OCI-LY1 (cell line): Measurements from ENCODE around the gene MAN1C1.

Source experiments
- H2AFZ ChIP-seq: fragments of 200-600 bp; sonication (generic), shearing (Covaris generic); 2 replicates; pipeline ENCODE4 v1.6.0; 2014; ENCODE audit warnings: antibody characterized with exemption, mild to moderate bottlenecking, low read length
- H3F3A ChIP-seq: fragments of 200-600 bp; sonication (generic), shearing (Covaris generic); 2 replicates; pipeline ENCODE4 v1.6.0; 2014; ENCODE audit warnings: mild to moderate bottlenecking, antibody characterized with exemption, low read length, moderate library complexity; ENCODE audit not compliant: insufficient read depth
- H3K27ac ChIP-seq: fragments of 200-600 bp; sonication (generic); 2 replicates; pipeline ENCODE4 v1.5.1; 2014; ENCODE audit warnings: low read length, mixed run types, mild to moderate bottlenecking, low read depth; ENCODE audit not compliant: poor library complexity, severe bottlenecking
- H3K27me3 ChIP-seq: fragments of 200-600 bp; sonication (generic); 2 replicates; pipeline ENCODE4 v1.6.0; 2014; ENCODE audit warnings: antibody characterized with exemption, mild to moderate bottlenecking, low read length, moderate library complexity; ENCODE audit not compliant: insufficient read depth
- H3K36me3 ChIP-seq: fragments of 200-600 bp; sonication (generic); 2 replicates; pipeline ENCODE4 v1.6.1; 2014; ENCODE audit warnings: mild to moderate bottlenecking, antibody characterized with exemption, low read length, moderate library complexity, mixed read lengths; ENCODE audit not compliant: insufficient read depth
- H3K4me1 ChIP-seq: fragments of 200-600 bp; sonication (generic); 2 replicates; pipeline ENCODE4 v1.5.1; 2014; ENCODE audit warnings: mild to moderate bottlenecking, low read length, moderate library complexity; ENCODE audit not compliant: insufficient read depth, severe bottlenecking
- H3K4me2 ChIP-seq: fragments of 200-600 bp; sonication (generic), shearing (Covaris generic); 2 replicates; pipeline ENCODE4 v1.6.1; 2014; ENCODE audit warnings: low read length
- H3K4me3 ChIP-seq: fragments of 200-600 bp; sonication (generic); 2 replicates; pipeline ENCODE4 v1.5.1; 2014; ENCODE audit warnings: low read length, low read depth, mild to moderate bottlenecking, mixed read lengths; ENCODE audit not compliant: poor library complexity, severe bottlenecking
- H3K79me2 ChIP-seq: fragments of 200-600 bp; shearing (Covaris generic); 2 replicates; pipeline ENCODE4 v1.6.1; 2016; ENCODE audit warnings: mixed run types, low read length, mixed read lengths; ENCODE audit not compliant: insufficient read depth
- H3K9ac ChIP-seq: fragments of 200-600 bp; sonication (generic), shearing (Covaris generic); 2 replicates; pipeline ENCODE4 v1.6.1; 2014; ENCODE audit warnings: mild to moderate bottlenecking, low read length, mixed read lengths
- H3K9me2 ChIP-seq: fragments of 200-600 bp; sonication (generic), shearing (Covaris generic); 2 replicates; pipeline ENCODE4 v1.6.1; 2014; ENCODE audit warnings: low read depth, mild to moderate bottlenecking, low read length, mixed read lengths
- H3K9me3 ChIP-seq: fragments of 200-600 bp; shearing (Covaris generic); 2 replicates; pipeline ENCODE4 v1.6.1; 2014; ENCODE audit warnings: low read length, mixed read lengths
- H4K20me1 ChIP-seq: fragments of 200-600 bp; sonication (generic), shearing (Covaris generic); 2 replicates; pipeline ENCODE4 v1.6.0; 2016; ENCODE audit warnings: mild to moderate bottlenecking, low read length; ENCODE audit not compliant: insufficient read depth
- EZH2 ChIP-seq: fragments of 200-600 bp; sonication (generic), shearing (Covaris generic); IDR thresholded peaks from 2 replicates; pipeline ENCODE4 v1.8.0; 2017; ENCODE audit warnings: borderline replicate concordance, mixed run types, mild to moderate bottlenecking, antibody characterized with exemption, low read length, moderate library complexity, mixed read lengths
- TF ChIP-seq, protein P1 (sequence below): fragments of 200-600 bp; sonication (generic), shearing (Covaris generic); IDR thresholded peaks from 2 replicates; pipeline ENCODE4 v1.5.1; 2017; ENCODE audit warnings: mild to moderate bottlenecking, antibody characterized with exemption, low read length, moderate library complexity, mixed read lengths

The MAN1C1 gene

GRCh38 chr1:25729045-25729444 lies 112.5 kb downstream of the MAN1C1 start:
- no peaks in the 10 kb centered on the region for H3K36me3 ChIP-seq
- no peak overlapping the region for H3K4me2 ChIP-seq
- H3K79me2 ChIP-seq: no peaks in the 10 kb centered on the region
- H3K9ac ChIP-seq: no peak overlapping the region
- H4K20me1 ChIP-seq: no peaks in the 10 kb centered on the region
- H2AFZ ChIP-seq: no peak overlapping the region
- no peak for TF ChIP-seq EZH2
- TF ChIP-seq, protein P1, sequence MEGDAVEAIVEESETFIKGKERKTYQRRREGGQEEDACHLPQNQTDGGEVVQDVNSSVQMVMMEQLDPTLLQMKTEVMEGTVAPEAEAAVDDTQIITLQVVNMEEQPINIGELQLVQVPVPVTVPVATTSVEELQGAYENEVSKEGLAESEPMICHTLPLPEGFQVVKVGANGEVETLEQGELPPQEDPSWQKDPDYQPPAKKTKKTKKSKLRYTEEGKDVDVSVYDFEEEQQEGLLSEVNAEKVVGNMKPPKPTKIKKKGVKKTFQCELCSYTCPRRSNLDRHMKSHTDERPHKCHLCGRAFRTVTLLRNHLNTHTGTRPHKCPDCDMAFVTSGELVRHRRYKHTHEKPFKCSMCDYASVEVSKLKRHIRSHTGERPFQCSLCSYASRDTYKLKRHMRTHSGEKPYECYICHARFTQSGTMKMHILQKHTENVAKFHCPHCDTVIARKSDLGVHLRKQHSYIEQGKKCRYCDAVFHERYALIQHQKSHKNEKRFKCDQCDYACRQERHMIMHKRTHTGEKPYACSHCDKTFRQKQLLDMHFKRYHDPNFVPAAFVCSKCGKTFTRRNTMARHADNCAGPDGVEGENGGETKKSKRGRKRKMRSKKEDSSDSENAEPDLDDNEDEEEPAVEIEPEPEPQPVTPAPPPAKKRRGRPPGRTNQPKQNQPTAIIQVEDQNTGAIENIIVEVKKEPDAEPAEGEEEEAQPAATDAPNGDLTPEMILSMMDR: no peak
- no peak overlapping the region for H3K4me3 ChIP-seq
- H3K9me3 ChIP-seq: no peaks in the 10 kb centered on the region
- peaks cover 5% of the 10 kb centered on the region; the same call in 1 of the 2 replicates for H3K27me3 ChIP-seq
- H3K27ac ChIP-seq: no peak overlapping the region
- H3F3A ChIP-seq: no peaks in the 10 kb centered on the region
- no peaks in the 10 kb centered on the region for H3K9me2 ChIP-seq
- no peaks in the 10 kb centered on the region for H3K4me1 ChIP-seq

- H3K27ac ChIP-seq: no peak overlapping the region
- no peaks in the 10 kb centered on the region for H4K20me1 ChIP-seq
- no peaks in the 10 kb centered on the region for H3K9me2 ChIP-seq
- H3K9me3 ChIP-seq: no peaks in the 10 kb centered on the region
- no peak overlapping the region for H3K4me2 ChIP-seq
- H3K4me1 ChIP-seq: no peaks in the 10 kb centered on the region
- no peak overlapping the region for H3K9ac ChIP-seq
- no peaks in the 10 kb centered on the region for H3K79me2 ChIP-seq
- no peak overlapping the region for H3K4me3 ChIP-seq
- TF ChIP-seq, protein P1: no peak
- TF ChIP-seq EZH2: no peak
- H3K27me3 ChIP-seq: peaks cover 5% of the 10 kb centered on the region; the same call in 1 of the 2 replicates
- no peaks in the 10 kb centered on the region for H3K36me3 ChIP-seq
- no peaks in the 10 kb centered on the region for H3F3A ChIP-seq
- no peak overlapping the region for H2AFZ ChIP-seq
Observed at GRCh38 chr1:25729790-25730644, 113.4 kb downstream of the MAN1C1 start.

GRCh38 chr1:25731148-25731547 lies 114.6 kb downstream of the MAN1C1 start:
- H3F3A ChIP-seq: no peaks in the 10 kb centered on the region
- no peaks in the 10 kb centered on the region for H3K79me2 ChIP-seq
- H3K27me3 ChIP-seq: peaks cover 5% of the 10 kb centered on the region; the same call in 1 of the 2 replicates
- no peaks in the 10 kb centered on the region for H3K9me3 ChIP-seq
- TF ChIP-seq, protein P1: no peak
- TF ChIP-seq EZH2: no peak
- H4K20me1 ChIP-seq: no peaks in the 10 kb centered on the region
- no peaks in the 10 kb centered on the region for H3K9me2 ChIP-seq
- H3K4me3 ChIP-seq: no peak overlapping the region
- H3K4me1 ChIP-seq: no peaks in the 10 kb centered on the region
- no peak overlapping the region for H3K4me2 ChIP-seq
- H2AFZ ChIP-seq: no peak overlapping the region
- no peak overlapping the region for H3K9ac ChIP-seq
- no peaks in the 10 kb centered on the region for H3K36me3 ChIP-seq
- no peak overlapping the region for H3K27ac ChIP-seq
